Ectodermal cell (in vitro differentiated cells): Measurements from ENCODE around the gene RBM33.

Source experiments
- H3K27ac ChIP-seq: 2 replicates; pipeline ENCODE4 v1.7.0; 2013; ENCODE audit warnings: mild to moderate bottlenecking, low read depth, low read length; ENCODE audit not compliant: insufficient read depth, poor library complexity, severe bottlenecking
- H3K27me3 ChIP-seq: 2 replicates; pipeline ENCODE4 v1.7.0; 2013; ENCODE audit warnings: mild to moderate bottlenecking, low read length; ENCODE audit not compliant: insufficient read depth, control insufficient read depth, poor library complexity, severe bottlenecking
- H3K36me3 ChIP-seq: one replicate; pipeline ENCODE4 v1.7.0; 2013; ENCODE audit warnings: low read length; ENCODE audit not compliant: control insufficient read depth, insufficient read depth
- H3K4me1 ChIP-seq: one replicate; pipeline ENCODE4 v1.7.0; 2013; ENCODE audit warnings: low read length; ENCODE audit not compliant: control insufficient read depth, insufficient read depth
- H3K4me3 ChIP-seq: 2 replicates; pipeline ENCODE4 v1.7.0; 2013; ENCODE audit warnings: low read depth, low read length, control low read depth; ENCODE audit not compliant: insufficient read depth
- H3K9me3 ChIP-seq: 2 replicates; pipeline ENCODE4 v1.7.0; 2013; ENCODE audit warnings: mild to moderate bottlenecking, low read length, moderate library complexity; ENCODE audit not compliant: control insufficient read depth
- WGBS, 2 experiments: methylation state at CpG; one replicate each; pipeline ENCODE4 v1.1.7; 2013; ENCODE audit warnings: missing lambda C conversion rate in 2 of 2; 5-methylcytosine and 5-hydroxymethylcytosine counted together

RBM33 gene

DNA sequence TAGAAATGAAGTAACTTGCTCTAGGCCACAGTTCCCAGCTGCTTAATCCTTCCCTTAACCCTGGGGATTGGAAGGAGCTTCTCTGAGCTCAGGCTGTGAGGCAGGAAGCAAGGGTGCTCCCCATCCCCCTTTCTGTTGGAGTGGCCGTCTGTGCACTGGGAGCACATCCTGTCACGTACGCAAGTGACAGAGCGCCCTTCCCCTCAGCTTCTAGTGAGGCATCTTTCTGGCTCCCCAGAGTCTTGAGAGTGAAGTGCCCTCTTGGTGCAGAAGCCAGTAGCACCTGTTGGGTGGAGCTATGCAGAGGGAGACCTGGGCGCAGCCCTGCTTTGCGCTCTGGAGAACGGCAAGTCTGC, 120.0 kb downstream of the RBM33 start:
- 94 to 96% methylated on average over 7 of the region's 7 CpGs for WGBS, 2 experiments
- no peaks in the 10 kb centered on the region for H3K27me3 ChIP-seq
- H3K36me3 ChIP-seq: peaks cover 26% of the 10 kb centered on the region
- H3K4me1 ChIP-seq: peaks cover 9% of the 10 kb centered on the region
- no peaks in the 10 kb centered on the region for H3K9me3 ChIP-seq
- no peak overlapping the region for H3K27ac ChIP-seq
- no peak overlapping the region for H3K4me3 ChIP-seq

DNA sequence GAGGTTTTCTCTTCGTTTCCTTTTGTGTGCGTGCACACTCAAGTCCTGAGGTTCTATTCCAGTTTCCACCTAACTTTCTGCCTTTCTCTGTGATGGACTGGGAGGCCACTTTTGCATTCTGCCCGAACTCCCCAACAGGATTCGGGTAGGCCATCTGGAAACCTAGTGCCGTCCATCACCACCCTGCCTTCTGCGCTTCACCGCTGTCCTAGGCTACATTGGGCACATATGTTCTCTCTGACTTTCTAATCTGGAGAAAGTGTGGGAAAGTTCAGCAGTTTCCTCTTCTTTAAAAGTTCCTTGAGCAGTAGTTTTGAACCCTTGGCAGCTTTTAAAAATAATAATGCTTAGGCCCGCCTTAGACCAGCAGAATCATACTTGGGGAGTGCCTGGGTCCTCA, 121.0 kb downstream of the RBM33 start:
- H3K27ac ChIP-seq: no peak overlapping the region
- no peaks in the 10 kb centered on the region for H3K27me3 ChIP-seq
- H3K4me3 ChIP-seq: no peak overlapping the region
- 96% methylated on average over 8 of the region's 8 CpGs for WGBS, 2 experiments
- peaks cover 9% of the 10 kb centered on the region for H3K4me1 ChIP-seq
- peaks cover 36% of the 10 kb centered on the region for H3K36me3 ChIP-seq
- no peaks in the 10 kb centered on the region for H3K9me3 ChIP-seq

DNA sequence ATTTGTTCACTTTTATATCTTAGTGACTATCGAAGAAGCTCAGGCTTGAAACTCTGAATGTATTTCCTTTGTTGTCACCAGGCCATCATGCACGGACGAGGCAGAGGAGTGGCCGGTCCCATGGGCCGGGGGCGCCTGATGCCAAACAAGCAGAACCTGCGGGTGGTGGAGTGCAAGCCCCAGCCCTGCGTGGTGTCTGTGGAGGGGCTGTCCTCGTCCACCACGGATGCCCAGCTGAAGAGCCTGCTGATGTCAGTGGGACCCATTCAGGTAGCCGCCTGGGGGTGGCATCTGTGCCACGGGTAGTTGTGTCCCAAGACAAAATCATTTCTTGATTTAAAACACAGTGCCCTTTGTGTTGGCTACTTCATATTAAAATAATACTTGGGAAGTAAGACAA, 121.9 kb downstream of the RBM33 start:
- Histone ChIP-seq H3K36me3 (peaks cover 36% of the 10 kb centered on the region), H3K27ac (no peak overlapping the region), H3K27me3 (no peaks in the 10 kb centered on the region), H3K9me3 (no peaks in the 10 kb centered on the region), H3K4me1 (peaks cover 9% of the 10 kb centered on the region), H3K4me3 (no peak overlapping the region)
- 94 to 95% methylated on average over 12 of the region's 12 CpGs for WGBS, 2 experiments

DNA sequence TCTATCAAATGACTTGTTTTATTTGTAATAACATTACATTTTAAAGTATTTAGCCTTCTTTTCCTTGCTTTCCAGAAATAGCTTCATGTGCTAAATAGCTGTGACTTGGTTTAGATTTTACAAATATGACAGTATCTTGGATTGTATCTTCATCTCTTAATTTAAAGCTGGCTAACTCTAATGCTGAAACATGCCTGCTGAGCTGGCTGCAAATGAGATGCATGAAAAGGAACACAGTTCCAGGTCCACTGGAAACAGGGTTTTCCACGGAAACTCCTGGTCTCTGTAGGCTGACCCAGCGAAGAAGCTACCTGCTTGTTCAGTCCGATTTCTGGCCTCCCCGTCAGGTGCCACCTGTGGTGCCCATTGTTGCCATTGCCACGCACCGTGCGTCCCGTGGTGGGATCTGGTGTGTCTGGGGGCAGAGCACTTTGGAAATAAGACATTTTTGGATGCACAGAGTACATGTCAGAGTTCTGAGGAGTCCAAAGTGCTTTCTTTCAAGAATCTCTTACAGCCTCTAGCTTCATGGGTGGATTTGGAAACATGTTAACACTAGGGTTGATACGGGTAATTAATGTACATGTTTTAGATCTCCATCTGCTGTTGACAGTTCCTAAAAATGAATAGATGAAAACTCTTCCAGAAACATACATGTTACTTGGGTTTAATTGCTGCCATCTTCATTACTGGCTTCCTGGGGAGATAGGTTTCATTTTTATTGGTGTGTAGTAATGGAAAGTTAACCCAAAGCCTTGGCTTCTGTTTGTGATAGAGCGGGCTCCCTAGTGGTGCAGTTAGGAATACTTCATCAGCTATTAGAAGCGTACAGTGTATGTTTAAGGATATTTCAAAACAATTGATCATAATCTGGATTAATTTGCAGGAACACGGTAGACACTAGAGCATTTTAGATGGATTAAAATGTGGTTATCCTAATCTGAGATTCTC, 122.8 kb downstream of the RBM33 start:
- WGBS, 2 experiments: 95 to 96% methylated on average over 12 of the region's 12 CpGs
- peaks cover 36% of the 10 kb centered on the region for H3K36me3 ChIP-seq
- peaks cover 9% of the 10 kb centered on the region for H3K4me1 ChIP-seq
- no peak overlapping the region for H3K4me3 ChIP-seq
- no peak overlapping the region for H3K27ac ChIP-seq
- H3K9me3 ChIP-seq: no peaks in the 10 kb centered on the region
- H3K27me3 ChIP-seq: no peaks in the 10 kb centered on the region

DNA sequence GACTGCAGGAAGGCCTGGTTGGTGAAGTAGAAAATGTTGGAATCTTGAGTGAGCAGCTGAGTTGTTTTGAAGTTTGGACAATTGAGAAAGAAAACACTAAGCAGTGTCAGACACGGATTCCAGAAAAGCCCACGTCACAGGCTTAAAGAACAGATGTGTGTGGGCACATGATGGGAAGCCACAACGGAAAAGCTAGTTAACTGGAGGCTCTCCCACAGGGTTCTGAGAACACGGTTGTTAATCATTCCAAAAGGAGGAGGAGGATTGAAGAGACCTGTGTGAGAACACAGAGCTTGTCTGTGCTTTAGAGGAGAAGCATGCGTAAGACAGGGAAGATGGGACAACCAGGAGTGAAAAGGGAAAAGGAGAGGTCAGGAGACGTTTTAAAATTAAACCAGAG, 125.2 kb downstream of the RBM33 start:
- no peaks in the 10 kb centered on the region for H3K9me3 ChIP-seq
- no peak overlapping the region for H3K4me3 ChIP-seq
- H3K27ac ChIP-seq: no peak overlapping the region
- H3K27me3 ChIP-seq: no peaks in the 10 kb centered on the region
- peaks cover 27% of the 10 kb centered on the region for H3K36me3 ChIP-seq
- WGBS, 2 experiments: 95 to 96% methylated on average over 6 of the region's 6 CpGs
- no peaks in the 10 kb centered on the region for H3K4me1 ChIP-seq

DNA sequence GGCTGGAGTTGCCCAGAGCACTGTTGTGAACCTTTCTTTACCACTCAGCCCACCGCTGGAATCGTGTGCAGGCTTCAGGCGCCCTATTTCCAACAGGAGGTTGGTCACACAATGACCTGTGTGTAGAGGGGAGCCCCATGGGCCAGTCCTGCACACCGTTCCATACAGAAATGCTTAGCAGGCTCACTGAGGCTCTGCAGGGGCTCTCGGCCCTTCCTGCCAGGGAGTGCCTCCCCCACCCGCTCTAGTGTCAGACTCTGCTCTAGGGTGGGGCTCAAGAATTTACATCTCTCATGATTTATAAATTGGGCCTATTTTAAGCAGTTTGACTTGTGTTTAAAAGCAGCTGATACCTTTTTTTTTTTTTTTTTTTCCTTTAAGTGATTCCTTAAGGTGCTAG, 125.8 kb downstream of the RBM33 start:
- Histone ChIP-seq H3K27me3 (no peaks in the 10 kb centered on the region), H3K27ac (no peak overlapping the region), H3K36me3 (peaks cover 25% of the 10 kb centered on the region), H3K4me1 (no peaks in the 10 kb centered on the region), H3K9me3 (no peaks in the 10 kb centered on the region), H3K4me3 (no peak overlapping the region)
- WGBS, 2 experiments: 92% methylated on average over 6 of the region's 6 CpGs

DNA sequence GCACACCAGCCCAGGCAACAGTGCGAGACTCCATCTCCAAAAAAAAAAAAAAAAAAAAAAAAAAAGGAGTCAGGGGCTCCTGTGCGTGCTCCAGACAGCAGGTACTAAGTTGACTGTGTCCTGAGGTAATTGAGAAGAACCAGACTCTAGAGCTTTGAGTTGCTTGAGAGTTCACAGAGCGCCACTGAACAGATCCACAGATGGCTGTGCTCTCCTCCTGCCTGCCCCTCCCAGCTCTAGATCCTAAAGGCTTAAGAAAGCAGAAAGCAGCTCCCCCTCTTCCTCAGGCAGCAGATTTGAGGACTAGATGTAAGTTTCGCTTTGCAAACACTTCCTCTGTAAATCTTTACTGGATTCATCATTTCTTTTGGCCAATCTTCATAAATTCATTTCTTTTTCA, 129.1 kb downstream of the RBM33 start:
- no peak overlapping the region for H3K4me3 ChIP-seq

DNA sequence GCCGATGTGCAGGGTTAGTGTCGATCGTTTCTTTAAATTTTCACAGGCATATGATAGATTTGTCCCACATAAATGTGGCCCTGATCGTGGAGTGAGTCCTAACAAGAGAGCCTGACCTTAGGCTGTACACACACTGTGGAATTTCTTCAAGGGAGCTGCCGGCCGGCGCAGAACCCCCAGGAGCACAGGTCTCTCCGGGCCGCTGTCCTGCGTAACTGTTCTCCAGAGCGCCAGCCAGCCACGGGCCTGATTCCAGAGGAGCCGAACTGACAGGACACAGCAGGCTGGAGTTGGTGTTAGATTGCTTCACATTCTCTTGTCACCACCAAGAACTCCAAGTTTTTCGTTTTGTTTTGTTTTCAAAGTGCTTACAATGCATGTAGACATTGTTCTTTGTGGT, 130.5 kb downstream of the RBM33 start:
- Histone ChIP-seq H3K4me3 (no peak overlapping the region), H3K27me3 (no peaks in the 10 kb centered on the region), H3K9me3 (no peaks in the 10 kb centered on the region), H3K27ac (no peak overlapping the region), H3K4me1 (peaks cover 4% of the 10 kb centered on the region), H3K36me3 (peaks cover 16% of the 10 kb centered on the region)
- WGBS, 2 experiments: 93 to 96% methylated on average over 14 of the region's 14 CpGs

More for the DNA sequence above, 129.1 kb downstream of the RBM33 start:
- peaks cover 20% of the 10 kb centered on the region for H3K36me3 ChIP-seq
- 91 to 96% methylated on average over 4 of the region's 4 CpGs for WGBS, 2 experiments
- H3K27ac ChIP-seq: no peak overlapping the region
- H3K27me3 ChIP-seq: no peaks in the 10 kb centered on the region
- H3K4me1 ChIP-seq: peaks cover 4% of the 10 kb centered on the region
- H3K9me3 ChIP-seq: no peaks in the 10 kb centered on the region

DNA sequence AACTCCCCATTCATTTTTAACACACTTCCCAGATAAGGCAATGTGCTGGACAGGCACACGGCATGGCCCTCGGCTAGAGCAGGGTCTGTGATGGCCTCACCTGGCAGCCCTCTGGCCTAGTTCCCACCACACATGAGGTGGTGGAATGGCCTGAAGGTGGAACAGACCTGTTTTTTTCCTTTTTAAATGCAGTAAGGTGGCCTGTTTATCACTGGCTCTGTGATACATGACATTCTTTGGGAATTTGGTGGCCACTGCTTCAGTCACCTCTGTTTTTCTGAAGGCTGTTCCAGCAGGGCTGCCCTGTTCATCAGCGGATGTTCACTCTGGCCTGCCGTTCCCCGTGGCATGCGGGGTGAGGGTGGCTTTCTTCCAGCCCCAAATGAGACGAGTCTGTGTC, 131.2 kb downstream of the RBM33 start:
- Histone ChIP-seq H3K9me3 (no peaks in the 10 kb centered on the region), H3K36me3 (peaks cover 14% of the 10 kb centered on the region), H3K27me3 (no peaks in the 10 kb centered on the region), H3K4me3 (no peak overlapping the region), H3K4me1 (peaks cover 4% of the 10 kb centered on the region), H3K27ac (no peak overlapping the region)
- WGBS, 2 experiments: 96 to 97% methylated on average over 7 of the region's 7 CpGs

DNA sequence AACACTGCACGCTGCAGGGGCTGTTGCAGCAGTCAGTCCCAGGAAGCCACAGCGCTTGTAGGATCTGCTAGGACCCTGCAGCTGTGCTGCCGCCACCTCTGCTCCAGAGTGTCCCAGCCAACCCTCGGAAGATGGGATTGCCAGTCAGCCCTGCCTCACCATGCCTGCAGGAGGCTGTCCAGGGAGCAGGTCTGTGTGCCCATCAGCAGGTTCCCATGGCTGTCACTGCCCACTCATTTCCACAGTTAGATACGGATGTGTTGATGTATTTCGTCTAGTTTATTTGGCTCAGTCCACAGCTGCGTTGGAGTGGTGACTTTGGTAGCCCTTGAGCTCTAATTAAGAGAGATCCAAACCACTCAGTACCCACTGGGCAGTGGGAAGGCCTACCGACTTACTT, 132.1 kb downstream of the RBM33 start:
- Histone ChIP-seq H3K27me3 (no peaks in the 10 kb centered on the region), H3K4me3 (no peak overlapping the region), H3K9me3 (no peaks in the 10 kb centered on the region), H3K4me1 (peaks cover 4% of the 10 kb centered on the region), H3K36me3 (peaks cover 14% of the 10 kb centered on the region), H3K27ac (no peak overlapping the region)
- 93 to 96% methylated on average over 8 of the region's 8 CpGs for WGBS, 2 experiments
